ENCODE results near the gene GTPBP4. TPM values are rescaled to one million over a fixed set of nuclear protein-coding genes. Genes with fewer than 3 reads are reported as not detected.

The GTPBP4 gene
- total RNA-seq, 2 experiments from 2014 or later: 107 TPM

DNA sequence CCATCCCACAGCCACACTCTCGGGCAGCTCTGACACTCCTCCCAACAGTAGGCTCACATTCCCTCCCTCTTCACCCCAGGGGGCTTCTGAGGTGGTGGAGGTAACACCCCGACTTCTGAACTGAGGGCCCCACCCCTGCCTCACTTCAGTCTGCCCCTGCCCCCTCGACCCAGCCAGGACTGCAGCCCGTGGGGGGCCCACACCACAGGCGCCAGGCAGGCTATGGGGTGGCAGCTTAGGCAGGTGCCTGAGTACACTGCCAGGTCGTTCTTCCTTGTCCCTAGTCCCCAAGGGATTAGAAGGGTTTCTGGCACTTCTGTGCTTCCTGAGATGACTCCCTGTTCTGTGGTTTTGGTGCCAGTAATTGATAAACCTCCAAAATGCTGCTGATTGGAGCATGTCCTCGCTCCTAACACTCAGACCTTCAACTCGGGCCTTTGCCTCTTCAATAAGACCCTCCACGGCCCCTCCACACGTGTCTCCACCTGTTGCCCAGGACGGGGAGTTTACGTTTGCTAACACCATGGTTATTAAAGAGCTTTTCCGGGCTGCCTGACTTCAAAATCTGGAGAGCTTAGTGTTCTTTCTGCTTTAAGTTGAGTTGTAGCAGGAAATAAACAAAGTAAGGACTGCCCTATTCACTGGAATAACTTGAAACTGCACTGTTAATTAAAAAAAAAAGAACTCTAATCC lies 33.0 kb upstream of the GTPBP4 start:
- Mint-ChIP-seq H3K9me3 (no peaks in the 10 kb centered on the region), H3K4me1 (ENCODE audit: low read depth) (no peaks in the 10 kb centered on the region), H3K27me3 (peaks cover 4% of the 10 kb centered on the region), H3K36me3 (no peaks in the 10 kb centered on the region), H3K27ac (no peak overlapping the region), H3K4me3 (no peak overlapping the region)
- intact Hi-C loops (cut with micrococcal nuclease): no loop called here
- POLR2A ChIA-PET: no interaction called here
- CTCF ChIA-PET: no interaction called here
- DNase-seq: no peak

DNA sequence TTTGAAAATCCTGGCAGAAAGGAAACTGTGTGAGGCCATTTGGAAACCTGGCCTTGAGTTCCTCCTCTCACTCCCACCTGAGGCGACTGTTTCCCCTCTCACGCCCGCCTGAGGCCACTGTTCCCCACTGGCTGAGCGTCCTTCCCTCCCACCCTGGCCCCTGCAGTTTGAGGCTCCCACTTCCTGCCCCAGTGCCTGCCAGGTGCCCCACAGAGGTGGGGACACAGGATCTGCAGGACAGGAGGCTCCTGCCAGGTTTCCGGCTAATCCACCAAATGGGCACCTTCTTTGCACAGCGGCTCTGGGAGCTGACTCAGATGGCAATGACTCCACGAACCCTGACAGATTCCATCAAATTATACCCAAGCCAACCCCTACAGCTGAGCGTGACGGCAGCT lies 32.4 kb upstream of the GTPBP4 start:
- H3K27me3 Mint-ChIP-seq: peaks cover 4% of the 10 kb centered on the region
- no peaks in the 10 kb centered on the region for H3K36me3 Mint-ChIP-seq
- H3K27ac Mint-ChIP-seq: no peak overlapping the region
- DNase-seq: no peak
- CTCF ChIA-PET: no interaction called here
- POLR2A ChIA-PET: no interaction called here
- intact Hi-C loops (cut with micrococcal nuclease): no loop called here
- H3K4me1 Mint-ChIP-seq (ENCODE audit: low read depth): no peaks in the 10 kb centered on the region
- H3K4me3 Mint-ChIP-seq: no peak overlapping the region
- no peaks in the 10 kb centered on the region for H3K9me3 Mint-ChIP-seq

DNA sequence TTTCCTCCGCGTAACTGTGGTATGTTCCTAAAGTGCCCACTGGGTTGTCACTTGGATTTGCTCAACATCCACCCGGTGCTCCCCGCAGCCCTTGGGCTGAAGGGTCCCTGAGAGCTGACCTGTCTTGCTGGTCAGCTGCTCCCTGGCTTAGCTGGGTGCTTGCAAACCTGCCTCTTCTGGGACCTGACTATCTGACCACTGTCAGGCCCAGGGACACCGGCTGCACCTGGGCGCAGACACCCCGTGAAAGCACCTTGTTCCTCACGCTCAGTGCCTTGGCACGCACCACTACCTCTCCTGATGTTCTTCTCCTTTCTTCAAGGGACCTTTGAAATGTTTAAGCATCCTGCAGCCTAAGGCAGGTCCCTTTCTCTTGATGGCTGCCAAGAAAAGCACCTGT lies 30.1 kb upstream of the GTPBP4 start:
- ChIA-PET POLR2A (no interaction called here), CTCF (no interaction called here)
- Mint-ChIP-seq H3K4me3 (no peak overlapping the region), H3K27me3 (peaks cover 4% of the 10 kb centered on the region), H3K36me3 (no peaks in the 10 kb centered on the region), H3K27ac (no peak overlapping the region), H3K4me1 (ENCODE audit: low read depth) (no peaks in the 10 kb centered on the region), H3K9me3 (no peaks in the 10 kb centered on the region)
- intact Hi-C loops (cut with micrococcal nuclease): no loop called here
- DNase-seq: no peak

DNA sequence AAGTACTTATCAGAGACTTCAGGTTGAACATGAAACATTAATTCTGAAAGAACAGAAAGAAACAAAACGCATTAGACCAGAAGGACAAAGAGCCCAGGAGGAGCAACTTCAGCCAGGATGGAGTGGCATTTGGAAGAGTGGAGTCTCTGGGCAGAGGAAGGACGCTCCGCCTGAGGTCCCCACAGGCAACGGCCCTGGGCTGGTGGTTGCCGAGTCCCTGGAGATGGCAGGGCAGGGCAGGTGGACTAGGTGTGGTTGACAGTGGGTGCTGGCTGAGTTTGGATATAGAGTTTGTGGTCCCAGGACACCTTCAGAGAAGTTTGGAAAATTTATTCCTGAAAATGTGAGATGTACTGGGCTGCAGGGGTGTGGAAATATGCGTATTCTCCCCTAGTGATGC lies 29.4 kb upstream of the GTPBP4 start:
- ChIA-PET CTCF (no interaction called here), POLR2A (no interaction called here)
- intact Hi-C loops (cut with micrococcal nuclease): no loop called here
- H3K4me3 Mint-ChIP-seq: no peak overlapping the region
- H3K27me3 Mint-ChIP-seq: peaks cover 2% of the 10 kb centered on the region
- H3K36me3 Mint-ChIP-seq: no peaks in the 10 kb centered on the region
- H3K9me3 Mint-ChIP-seq: no peaks in the 10 kb centered on the region
- no peaks in the 10 kb centered on the region for H3K4me1 Mint-ChIP-seq (ENCODE audit: low read depth)
- H3K27ac Mint-ChIP-seq: no peak overlapping the region
- DNase-seq: no peak

DNA sequence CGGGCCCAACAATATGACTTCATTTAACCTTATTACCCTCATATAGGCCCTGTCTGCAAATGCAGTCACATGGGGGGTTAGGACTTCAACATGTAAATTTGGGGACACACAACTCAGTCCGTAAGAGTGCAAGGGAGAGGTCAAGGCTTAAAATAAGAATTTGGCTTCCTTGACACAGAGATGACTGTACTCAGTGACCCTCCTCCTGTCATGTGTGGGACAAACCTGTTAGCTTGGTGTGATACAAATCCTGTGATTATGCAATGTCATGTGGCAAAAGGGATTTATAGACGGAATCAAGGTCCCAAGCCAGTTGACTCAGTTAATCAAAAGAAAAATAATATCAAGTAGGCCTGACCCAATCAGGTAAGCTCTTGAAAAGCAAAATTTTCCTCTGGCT lies 25.9 kb upstream of the GTPBP4 start:
- no peak overlapping the region for H3K4me3 Mint-ChIP-seq
- peaks cover 2% of the 10 kb centered on the region for H3K27me3 Mint-ChIP-seq
- H3K36me3 Mint-ChIP-seq: no peaks in the 10 kb centered on the region
- CTCF ChIA-PET: no interaction called here
- no peaks in the 10 kb centered on the region for H3K9me3 Mint-ChIP-seq
- no peak overlapping the region for H3K27ac Mint-ChIP-seq
- intact Hi-C loops (cut with micrococcal nuclease): no loop called here
- DNase-seq: no peak
- POLR2A ChIA-PET: no interaction called here
- H3K4me1 Mint-ChIP-seq (ENCODE audit: low read depth): peaks cover 5% of the 10 kb centered on the region

DNA sequence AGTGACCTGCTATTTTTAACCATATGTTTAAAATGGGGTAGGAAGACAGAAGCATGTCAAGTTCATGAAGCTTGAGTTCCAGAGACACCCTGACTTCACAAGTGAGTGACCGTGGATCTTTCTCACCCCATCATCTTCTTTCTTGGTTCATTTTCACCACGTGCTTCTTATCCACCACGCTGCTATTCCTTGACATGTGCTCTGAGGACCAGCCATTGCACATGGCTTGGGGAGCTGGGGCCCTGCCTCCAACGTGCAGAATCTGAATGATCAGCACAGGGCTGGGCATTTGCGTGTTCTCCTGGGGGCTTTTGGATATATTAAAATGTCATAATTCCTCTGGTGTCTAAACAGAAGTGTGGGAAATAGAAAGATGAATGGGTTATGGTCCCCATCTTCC lies 25.0 kb upstream of the GTPBP4 start:
- no peaks in the 10 kb centered on the region for H3K9me3 Mint-ChIP-seq
- POLR2A ChIA-PET: no interaction called here
- intact Hi-C loops (cut with micrococcal nuclease): no loop called here

DNA sequence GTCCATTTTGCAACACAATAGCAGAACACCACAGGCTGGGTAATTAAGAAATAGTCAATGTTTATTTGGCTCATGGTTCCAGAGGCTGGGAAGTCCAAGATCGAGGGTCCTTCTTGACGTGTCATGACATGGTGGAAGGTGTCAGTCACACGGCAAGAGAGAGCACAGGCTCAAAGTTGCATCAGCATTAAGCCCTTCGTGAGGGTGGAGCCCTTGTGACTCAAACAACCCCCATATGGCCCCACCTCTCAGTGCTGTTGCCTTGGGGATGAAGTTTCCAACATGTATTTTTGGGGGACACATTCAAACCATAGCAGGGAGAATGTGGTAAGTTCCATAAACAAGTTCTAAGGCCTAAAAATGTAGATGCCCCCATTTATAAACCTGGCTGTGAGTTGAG lies 24.6 kb upstream of the GTPBP4 start:
- POLR2A ChIA-PET: no interaction called here
- intact Hi-C loops (cut with micrococcal nuclease): no loop called here
- CTCF ChIA-PET: no interaction called here
- Mint-ChIP-seq H3K36me3 (no peaks in the 10 kb centered on the region), H3K9me3 (no peaks in the 10 kb centered on the region), H3K27ac (no peak overlapping the region), H3K4me3 (no peak overlapping the region), H3K4me1 (ENCODE audit: low read depth) (peaks cover 7% of the 10 kb centered on the region), H3K27me3 (peaks cover 7% of the 10 kb centered on the region)
- no peak for DNase-seq

More for the DNA sequence above, 25.0 kb upstream of the GTPBP4 start:
- Mint-ChIP-seq H3K36me3 (no peaks in the 10 kb centered on the region), H3K4me1 (ENCODE audit: low read depth) (peaks cover 7% of the 10 kb centered on the region), H3K27ac (no peak overlapping the region), H3K4me3 (no peak overlapping the region), H3K27me3 (peaks cover 2% of the 10 kb centered on the region)
- no peak for DNase-seq
- CTCF ChIA-PET: no interaction called here

DNA sequence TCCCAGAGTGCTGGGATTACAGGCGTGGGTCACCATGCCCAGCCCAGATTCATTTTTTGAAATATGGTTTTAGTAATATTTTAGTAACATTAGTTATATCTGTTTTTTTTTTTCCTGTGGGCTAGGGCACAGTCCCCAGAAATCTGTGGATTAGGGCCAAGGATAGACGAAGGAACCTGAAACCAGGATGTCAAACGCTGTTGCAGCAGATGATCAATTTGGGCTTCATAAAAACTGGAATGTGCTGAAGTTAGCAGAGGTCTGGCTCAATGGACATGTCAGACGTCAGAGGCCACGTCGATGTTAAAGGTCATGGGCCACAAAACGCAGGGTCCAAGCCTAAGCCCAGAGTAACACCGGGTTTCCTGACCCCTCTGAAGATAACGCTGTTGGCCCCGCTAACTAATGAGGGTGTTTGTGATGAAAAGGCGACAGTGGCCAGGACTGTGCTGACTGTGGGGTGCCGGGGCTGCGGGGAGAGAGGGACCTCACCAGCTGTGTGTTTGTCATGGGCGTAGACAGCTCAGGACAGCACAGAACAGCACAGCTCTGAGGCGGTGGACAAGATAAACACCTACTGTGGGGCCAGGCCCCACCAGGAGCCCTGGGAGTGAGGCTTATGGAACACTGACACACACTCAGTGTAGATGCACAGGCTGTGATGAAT lies 23.8 kb upstream of the GTPBP4 start:
- intact Hi-C loops (cut with micrococcal nuclease): no loop called here
- CTCF ChIA-PET: no interaction called here
- Mint-ChIP-seq H3K4me3 (no peak overlapping the region), H3K36me3 (no peaks in the 10 kb centered on the region), H3K27ac (no peak overlapping the region), H3K9me3 (no peaks in the 10 kb centered on the region), H3K27me3 (peaks cover 12% of the 10 kb centered on the region), H3K4me1 (ENCODE audit: low read depth) (peaks cover 7% of the 10 kb centered on the region)
- POLR2A ChIA-PET: no interaction called here
- no peak for DNase-seq

DNA sequence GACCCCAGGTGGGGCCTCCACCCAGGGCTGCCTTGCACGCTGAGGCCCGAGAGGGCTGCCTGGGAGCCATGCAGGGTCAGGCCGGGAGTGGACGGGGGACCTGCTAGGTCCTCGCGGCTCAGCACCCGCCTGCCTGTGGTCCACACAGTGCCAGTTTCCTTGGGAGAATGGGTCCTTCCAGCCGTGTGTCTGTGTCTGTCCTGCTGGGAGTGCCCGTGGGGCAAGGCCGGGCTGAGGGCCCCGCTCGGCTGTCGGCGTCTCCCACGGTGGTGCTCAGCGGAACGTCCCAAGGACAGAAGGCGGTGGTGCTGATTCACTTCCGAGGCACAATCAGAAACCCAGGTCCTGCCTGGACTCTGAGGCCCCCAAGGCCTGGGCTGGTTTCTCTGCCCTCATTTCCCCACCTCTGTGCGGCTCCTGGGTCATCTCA lies 23.2 kb upstream of the GTPBP4 start:
- H3K4me1 Mint-ChIP-seq (ENCODE audit: low read depth): peaks cover 7% of the 10 kb centered on the region
- ChIA-PET CTCF (no interaction called here), POLR2A (no interaction called here)
- intact Hi-C loops (cut with micrococcal nuclease): no loop called here
- no peak overlapping the region for H3K4me3 Mint-ChIP-seq
- DNase-seq: no peak
- H3K9me3 Mint-ChIP-seq: no peaks in the 10 kb centered on the region
- no peaks in the 10 kb centered on the region for H3K36me3 Mint-ChIP-seq
- peaks cover 16% of the 10 kb centered on the region for H3K27me3 Mint-ChIP-seq
- no peak overlapping the region for H3K27ac Mint-ChIP-seq

DNA sequence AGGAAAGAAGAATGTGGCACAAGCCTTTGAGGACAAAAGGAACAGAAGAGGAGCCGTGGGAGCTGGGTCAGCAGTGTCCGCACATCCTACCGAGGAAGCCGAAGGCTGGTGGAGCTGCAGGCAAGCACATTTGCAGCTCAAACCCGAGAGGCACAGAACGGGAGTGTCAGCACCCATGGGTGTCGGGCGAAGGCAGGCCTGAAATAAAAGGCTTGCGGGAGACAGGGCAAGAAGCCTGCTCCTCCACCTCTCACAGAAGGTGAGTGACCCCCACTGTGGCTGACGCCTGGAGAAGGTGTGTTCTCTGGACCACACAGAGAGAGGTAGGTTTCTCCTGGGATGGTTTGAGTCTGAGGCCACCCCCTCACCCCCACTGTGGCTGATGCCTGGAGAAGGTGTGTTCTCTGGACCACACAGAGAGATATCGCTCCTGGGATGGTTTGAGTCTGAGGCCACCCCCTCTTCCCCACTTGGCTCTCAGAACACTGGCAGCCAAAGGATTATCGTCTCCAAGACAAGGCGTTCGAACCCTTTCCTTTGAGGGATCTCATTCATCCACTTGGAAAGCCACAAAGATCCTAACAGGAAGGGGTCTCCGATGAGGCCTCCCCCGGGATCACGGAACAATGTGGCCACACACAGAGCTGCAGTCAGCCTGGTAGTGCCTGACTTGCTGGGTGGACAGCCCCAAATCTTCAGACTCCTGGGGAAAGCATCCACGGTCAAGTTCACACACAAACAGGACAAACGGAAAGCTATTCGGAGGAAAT lies 21.6 kb upstream of the GTPBP4 start:
- peaks cover 7% of the 10 kb centered on the region for H3K4me1 Mint-ChIP-seq (ENCODE audit: low read depth)
- POLR2A ChIA-PET: no interaction called here
- no peaks in the 10 kb centered on the region for H3K36me3 Mint-ChIP-seq
- H3K9me3 Mint-ChIP-seq: no peaks in the 10 kb centered on the region
- H3K27ac Mint-ChIP-seq: no peak overlapping the region
- CTCF ChIA-PET: interaction anchor here (0.6 kb wide), 1 partner anchor 52 kb away, joined by 4 read pairs; no protein-coding TSS in a partner anchor
- H3K4me3 Mint-ChIP-seq: no peak overlapping the region
- no peak for DNase-seq
- intact Hi-C loops (cut with micrococcal nuclease): no loop called here
- H3K27me3 Mint-ChIP-seq: peaks cover 18% of the 10 kb centered on the region

DNA sequence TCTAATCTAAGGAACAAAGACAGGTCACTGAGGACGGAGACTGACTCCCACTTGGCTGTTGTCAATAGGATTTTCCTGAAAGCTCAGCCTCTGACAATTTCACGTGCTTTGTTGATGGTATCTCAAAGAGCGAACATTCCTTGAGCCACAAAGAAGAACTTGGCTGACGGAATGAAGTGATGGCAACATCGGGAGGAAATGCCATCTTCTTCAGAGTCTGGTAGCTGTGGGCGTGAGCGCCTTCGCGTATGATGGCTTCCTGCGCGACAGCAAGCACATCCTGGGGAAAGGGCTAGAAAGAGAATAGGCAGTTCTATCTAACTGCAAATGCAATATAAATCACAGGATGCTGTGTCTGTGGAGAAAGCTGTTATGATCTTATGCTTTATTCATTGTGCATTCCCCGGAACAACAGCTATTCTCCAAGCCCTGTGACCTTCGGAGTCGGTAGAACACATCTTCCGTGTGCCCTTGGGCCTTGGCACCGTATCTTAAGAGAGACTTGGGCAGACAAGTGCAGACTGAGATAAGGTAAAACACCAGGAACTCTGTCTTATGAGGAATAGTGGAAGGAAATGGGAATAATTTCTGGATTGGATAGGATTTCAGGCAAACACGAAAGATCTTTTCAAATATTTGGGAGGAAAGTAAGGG lies 19.6 kb upstream of the GTPBP4 start:
- intact Hi-C loops (cut with micrococcal nuclease): no loop called here
- DNase-seq: no peak
- CTCF ChIA-PET: no interaction called here
- Mint-ChIP-seq H3K36me3 (no peaks in the 10 kb centered on the region), H3K4me3 (no peak overlapping the region), H3K9me3 (peaks cover 3% of the 10 kb centered on the region), H3K27ac (no peak overlapping the region), H3K4me1 (ENCODE audit: low read depth) (peaks cover 7% of the 10 kb centered on the region), H3K27me3 (peaks cover 18% of the 10 kb centered on the region)
- POLR2A ChIA-PET: no interaction called here

DNA sequence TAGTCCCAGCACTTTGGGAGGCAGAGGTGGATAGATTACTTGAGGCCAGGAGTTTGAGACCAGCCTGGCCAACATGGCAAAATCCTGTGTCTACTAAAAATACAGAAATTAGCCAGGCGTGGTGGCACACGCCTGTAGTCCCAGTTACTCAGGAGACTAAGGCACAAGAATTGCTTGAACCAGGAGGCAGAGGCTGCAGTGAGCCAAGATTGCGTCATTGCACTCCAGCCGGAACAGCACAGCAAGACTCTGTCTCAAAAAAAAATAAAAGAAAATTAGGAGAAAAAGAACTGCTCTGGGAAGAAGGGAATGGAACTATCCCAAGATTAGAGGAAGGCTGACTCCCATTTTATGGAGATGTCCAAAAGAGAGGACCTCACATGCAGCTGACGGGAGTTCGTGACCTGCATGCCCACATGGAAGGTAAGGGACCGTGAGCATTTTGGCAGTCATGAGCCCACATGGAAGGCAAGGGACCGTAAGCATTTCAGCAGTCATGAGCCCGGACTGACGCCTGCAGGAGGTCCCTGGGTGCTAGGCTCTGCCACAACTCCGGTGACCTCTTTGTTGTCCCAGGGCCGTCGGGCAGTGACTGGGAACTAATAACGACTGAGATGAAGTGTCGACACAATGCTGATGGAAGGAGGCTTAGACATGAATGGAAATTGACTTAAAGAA lies 18.6 kb upstream of the GTPBP4 start:
- H3K27ac Mint-ChIP-seq: no peak overlapping the region
- intact Hi-C loops (cut with micrococcal nuclease): no loop called here
- no peaks in the 10 kb centered on the region for H3K36me3 Mint-ChIP-seq
- POLR2A ChIA-PET: no interaction called here
- DNase-seq: no peak
- H3K4me3 Mint-ChIP-seq: no peak overlapping the region
- peaks cover 3% of the 10 kb centered on the region for H3K9me3 Mint-ChIP-seq
- H3K27me3 Mint-ChIP-seq: peaks cover 18% of the 10 kb centered on the region
- H3K4me1 Mint-ChIP-seq (ENCODE audit: low read depth): peaks cover 7% of the 10 kb centered on the region
- CTCF ChIA-PET: no interaction called here

Data from activated CD4-positive, alpha-beta memory T cell treated with anti-CD3 and anti-CD28 coated beads for 36 hours (primary cell).